PC-3 (cell line): ENCODE measurements around the gene KCNK10.

ENCODE experiments used
- EZH2 ChIP-seq: fragments of 300-600 bp; sonication (generic); IDR thresholded peaks from one replicate; pipeline ENCODE4 v1.6.1; 2017; ENCODE audit warnings: antibody characterized with exemption, mild to moderate bottlenecking, low read length; ENCODE audit not compliant: unreplicated experiment
- TF ChIP-seq, protein P1 (sequence below): fragments of 300-600 bp; sonication (generic); conservative IDR thresholded peaks from 2 replicates; pipeline ENCODE4 v1.5.1; 2017; ENCODE audit warnings: antibody characterized with exemption, low read depth, mild to moderate bottlenecking, low read length

DNA sequence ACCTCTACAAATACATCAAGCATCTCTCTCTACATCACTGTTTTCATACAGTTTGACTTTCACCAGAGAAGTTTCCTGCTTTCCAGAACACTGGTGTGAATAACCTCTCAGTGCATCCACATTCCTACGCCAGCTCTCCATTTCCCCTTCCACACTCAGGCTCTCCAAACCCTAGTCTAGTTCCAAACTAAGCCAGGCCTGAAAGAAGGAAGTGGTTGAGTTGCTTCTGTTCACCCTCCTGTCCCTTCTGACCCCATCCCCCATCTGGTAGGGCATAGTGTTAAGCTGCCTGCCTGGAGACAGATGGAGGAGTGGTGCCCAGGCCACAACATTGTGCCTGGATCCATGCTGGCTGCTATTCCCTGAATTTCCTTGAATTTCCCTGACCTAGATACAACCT, 185.7 kb downstream of the KCNK10 start:
- TF ChIP-seq, protein P1, sequence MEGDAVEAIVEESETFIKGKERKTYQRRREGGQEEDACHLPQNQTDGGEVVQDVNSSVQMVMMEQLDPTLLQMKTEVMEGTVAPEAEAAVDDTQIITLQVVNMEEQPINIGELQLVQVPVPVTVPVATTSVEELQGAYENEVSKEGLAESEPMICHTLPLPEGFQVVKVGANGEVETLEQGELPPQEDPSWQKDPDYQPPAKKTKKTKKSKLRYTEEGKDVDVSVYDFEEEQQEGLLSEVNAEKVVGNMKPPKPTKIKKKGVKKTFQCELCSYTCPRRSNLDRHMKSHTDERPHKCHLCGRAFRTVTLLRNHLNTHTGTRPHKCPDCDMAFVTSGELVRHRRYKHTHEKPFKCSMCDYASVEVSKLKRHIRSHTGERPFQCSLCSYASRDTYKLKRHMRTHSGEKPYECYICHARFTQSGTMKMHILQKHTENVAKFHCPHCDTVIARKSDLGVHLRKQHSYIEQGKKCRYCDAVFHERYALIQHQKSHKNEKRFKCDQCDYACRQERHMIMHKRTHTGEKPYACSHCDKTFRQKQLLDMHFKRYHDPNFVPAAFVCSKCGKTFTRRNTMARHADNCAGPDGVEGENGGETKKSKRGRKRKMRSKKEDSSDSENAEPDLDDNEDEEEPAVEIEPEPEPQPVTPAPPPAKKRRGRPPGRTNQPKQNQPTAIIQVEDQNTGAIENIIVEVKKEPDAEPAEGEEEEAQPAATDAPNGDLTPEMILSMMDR = no peak
- no peak for TF ChIP-seq EZH2
